ENCODE measurements around the gene DSG3.

The DSG3 gene

GRCh38 chr18:31447530-31448191 lies at the start of gene DSG3:
Gene DSG3 (plus strand): TSS chr18:31447741. CDS start chr18:31447878, 137 bp downstream.
- no peak for DNase-seq

GRCh38 chr18:31398191-31398590 lies 49.4 kb upstream of the DSG3 start:
- DNase-seq, result no peak

GRCh38 chr18:31399306-31400032 lies 48.1 kb upstream of the DSG3 start:
- DNase-seq, result no peak

GRCh38 chr18:31401156-31402025 lies 46.1 kb upstream of the DSG3 start:
- no peak for DNase-seq

- no peak for DNase-seq
These were observed 45.5 kb upstream of the DSG3 start for GRCh38 chr18:31402026-31402373.

- DNase-seq, result no peak
These were observed 44.1 kb upstream of the DSG3 start for GRCh38 chr18:31403409-31403808.

GRCh38 chr18:31407649-31408048 lies 39.9 kb upstream of the DSG3 start:
- DNase-seq, result no peak

GRCh38 chr18:31409276-31409675 lies 38.3 kb upstream of the DSG3 start:
- no peak for DNase-seq

- DNase-seq, result no peak
These were observed 36.6 kb upstream of the DSG3 start for GRCh38 chr18:31410716-31411483.

- DNase-seq, result no peak
These were observed 34.4 kb upstream of the DSG3 start for GRCh38 chr18:31413137-31413536.

GRCh38 chr18:31417850-31418249 lies 29.7 kb upstream of the DSG3 start:
- DNase-seq, result no peak

- no peak for DNase-seq
These were observed 28.0 kb upstream of the DSG3 start for GRCh38 chr18:31419457-31419932.

- DNase-seq, result no peak
These were observed 27.5 kb upstream of the DSG3 start for GRCh38 chr18:31420032-31420431.

GRCh38 chr18:31420524-31420923 lies 27.0 kb upstream of the DSG3 start:
- no peak for DNase-seq

- no peak for DNase-seq
These were observed 23.1 kb upstream of the DSG3 start for GRCh38 chr18:31424383-31424988.

GRCh38 chr18:31426021-31426420 lies 21.5 kb upstream of the DSG3 start:
- DNase-seq, result no peak

GRCh38 chr18:31426871-31427406 lies 20.6 kb upstream of the DSG3 start:
- no peak for DNase-seq

- no peak for DNase-seq
These were observed 19.3 kb upstream of the DSG3 start for GRCh38 chr18:31428211-31428610.

GRCh38 chr18:31429623-31430022 lies 17.9 kb upstream of the DSG3 start:
- DNase-seq, result no peak

GRCh38 chr18:31430072-31430471 lies 17.5 kb upstream of the DSG3 start:
- DNase-seq, result no peak

GRCh38 chr18:31430554-31430953 lies 17.0 kb upstream of the DSG3 start:
- DNase-seq, result no peak

GRCh38 chr18:31432316-31432715 lies 15.2 kb upstream of the DSG3 start:
- DNase-seq, result no peak
